ENCODE data around the gene DGCR6.
"Not testable (repeated sequence)": the region's sequence is repeated elsewhere in the genome, so short reads cannot be mapped to it uniquely, and the experiment has no call there.

The DGCR6 gene

DNA sequence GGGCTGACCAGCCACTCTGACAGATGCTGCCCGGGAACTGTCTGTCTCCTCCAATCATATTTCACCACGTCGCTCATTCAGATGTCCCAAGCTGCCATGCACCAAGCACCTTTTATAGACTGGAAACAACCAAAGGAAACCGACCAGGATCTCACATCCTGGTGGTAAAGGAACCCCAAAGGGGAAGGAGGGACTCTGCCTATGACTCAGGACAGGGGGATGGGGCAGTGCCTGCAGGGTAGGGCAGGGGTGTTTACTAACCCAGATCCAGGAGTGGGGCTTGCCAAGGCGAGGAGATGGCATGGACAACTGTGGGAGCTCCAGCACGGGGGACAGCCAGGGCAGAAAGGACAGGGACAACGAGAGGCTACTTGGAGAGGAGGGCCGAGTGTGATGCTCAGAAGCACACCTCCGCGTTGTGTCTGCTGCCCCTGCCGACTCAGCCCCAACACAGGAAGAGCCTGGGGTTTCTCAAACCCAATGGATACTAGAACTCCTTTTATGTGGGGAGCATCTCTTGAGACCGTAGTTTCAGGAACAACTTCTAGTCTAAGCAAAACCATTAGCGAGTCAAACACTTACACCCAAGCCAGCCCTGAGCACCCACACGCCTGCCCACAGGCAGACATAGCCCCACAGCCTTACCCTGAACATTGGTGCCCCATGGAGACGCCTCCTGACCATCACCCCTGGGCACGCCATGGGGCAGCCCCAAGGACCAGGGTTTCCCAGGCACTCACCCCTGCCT lies 26.0 kb downstream of the DGCR6 start:
- DNase-seq: no peak

DNA sequence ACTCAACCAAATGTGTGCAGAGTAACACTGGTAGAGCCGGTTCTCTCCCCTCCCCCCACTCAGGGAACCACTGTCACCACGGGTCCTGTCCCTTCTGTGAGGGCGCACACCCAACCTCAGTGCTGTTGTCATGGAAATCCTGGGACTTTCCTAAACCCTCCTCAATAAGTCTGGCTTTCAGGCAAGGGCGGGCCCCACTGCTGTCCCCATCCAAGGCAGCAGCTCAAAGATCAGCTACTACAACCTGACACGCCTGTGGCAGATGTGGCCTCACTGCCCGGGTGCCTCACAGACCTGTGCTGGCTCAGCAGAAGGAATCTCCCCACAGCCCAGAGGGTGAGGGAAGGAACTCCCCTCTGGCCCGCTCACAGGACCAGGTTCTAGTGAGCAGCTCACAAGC lies 27.8 kb downstream of the DGCR6 start:
- no peak for DNase-seq

DNA sequence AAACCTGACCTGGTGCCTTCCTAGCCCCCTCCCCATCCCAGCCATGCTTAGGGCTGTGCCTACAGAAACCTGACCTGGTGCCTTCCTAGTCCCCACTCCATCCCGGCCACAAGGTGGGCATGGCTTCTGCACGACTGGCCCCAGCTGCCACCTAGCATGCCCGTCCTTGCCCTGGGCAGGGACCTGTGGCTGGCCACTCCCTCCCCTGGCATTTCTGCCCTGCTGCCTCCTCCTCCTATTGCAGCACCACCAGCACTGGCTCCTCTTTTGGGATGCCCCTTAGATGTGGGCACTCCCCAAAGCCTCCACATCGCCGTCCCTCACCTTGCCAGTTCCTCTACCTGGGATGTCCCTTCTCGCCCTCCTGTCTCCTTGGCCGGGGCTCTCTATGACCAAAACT lies 28.6 kb downstream of the DGCR6 start:
- DNase-seq: not testable (repeated sequence)

DNA sequence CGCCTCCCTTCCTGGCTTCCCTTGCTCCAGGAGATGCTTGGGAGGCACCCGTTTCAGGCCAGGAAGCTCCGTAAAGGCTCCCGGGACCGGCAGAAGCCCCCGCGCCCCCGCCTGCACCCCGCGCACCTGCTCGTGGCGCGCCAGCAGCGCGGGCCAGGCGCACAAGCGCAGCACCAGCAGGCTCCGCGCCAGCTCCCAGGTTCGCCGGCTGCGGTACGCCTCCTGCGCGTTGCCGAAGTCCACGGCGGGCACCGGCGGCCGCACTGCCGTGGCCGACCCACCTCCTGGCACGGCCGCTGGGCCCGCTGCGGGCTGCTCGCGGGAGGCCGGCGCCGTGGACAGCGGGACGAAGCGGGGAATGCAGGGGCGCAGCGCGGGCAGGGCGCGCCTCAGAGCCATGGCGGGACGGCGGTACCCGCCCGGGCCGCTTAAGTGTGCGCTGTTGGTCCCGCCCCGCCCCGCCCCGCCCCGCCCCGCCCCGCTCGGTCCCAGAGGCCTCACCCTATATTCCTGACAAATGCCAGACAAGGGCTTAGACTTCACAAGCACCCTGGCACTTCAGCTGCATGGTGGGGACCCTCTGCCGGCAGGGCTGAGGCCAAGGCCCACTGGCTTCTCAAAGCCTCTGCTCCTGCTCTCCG lies 29.9 kb downstream of the DGCR6 start, which contains the start of gene PRODH:
Gene PRODH, minus strand, starts transcription at position 405 of the 641 bp plus-strand sequence. Its CDS starts 6 bp downstream, at position 399.
- no peak for DNase-seq

DNA sequence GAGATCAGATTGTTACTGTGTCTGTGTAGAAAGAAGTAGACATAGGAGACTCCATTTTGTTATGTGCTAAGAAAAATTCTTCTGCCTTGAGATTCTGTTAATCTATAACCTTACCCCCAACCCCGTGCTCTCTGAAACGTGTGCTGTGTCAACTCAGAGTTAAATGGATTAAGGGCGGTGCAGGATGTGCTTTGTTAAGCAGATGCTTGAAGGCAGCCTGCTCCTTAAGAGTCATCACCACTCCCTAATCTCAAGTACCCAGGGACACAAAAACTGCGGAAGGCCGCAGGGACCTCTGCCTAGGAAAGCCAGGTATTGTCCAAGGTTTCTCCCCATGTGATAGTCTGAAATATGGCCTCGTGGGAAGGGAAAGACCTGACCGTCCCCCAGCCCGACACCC lies 32.6 kb downstream of the DGCR6 start:
- DNase-seq: not testable (repeated sequence)

DNA sequence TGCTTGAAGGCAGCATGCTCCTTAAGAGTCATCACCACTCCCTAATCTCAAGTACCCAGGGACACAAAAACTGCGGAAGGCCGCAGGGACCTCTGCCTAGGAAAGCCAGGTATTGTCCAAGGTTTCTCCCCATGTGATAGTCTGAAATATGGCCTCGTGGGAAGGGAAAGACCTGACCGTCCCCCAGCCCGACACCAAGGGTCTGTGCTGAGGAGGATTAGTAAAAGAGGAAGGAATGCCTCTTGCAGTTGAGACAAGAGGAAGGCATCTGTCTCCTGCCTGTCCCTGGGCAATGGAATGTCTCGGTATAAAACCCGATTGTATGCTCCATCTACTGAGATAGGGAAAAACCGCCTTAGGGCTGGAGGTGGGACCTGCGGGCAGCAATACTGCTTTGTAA lies 41.0 kb downstream of the DGCR6 start:
- not testable (repeated sequence) for DNase-seq

DNA sequence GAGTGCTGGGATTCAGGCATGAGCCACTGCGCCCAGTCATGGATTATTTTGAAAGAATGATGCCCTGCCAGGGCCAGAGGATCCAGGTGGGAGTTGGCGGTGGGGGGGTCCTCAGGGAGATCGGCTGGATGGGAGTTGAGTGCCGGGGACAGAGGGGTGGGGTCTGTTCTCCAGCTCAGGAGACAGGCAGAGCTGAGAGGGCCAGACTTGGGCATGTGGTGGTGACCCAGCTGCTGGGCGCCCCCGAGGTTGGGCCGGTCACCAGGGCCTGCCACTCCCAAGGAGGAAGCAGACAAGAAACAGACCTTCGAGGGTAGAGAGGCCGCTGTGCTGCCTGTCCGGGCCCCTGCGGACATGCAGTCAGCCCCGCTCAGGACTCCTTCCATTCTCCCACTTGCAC lies 41.8 kb downstream of the DGCR6 start:
- DNase-seq: no peak

DNA sequence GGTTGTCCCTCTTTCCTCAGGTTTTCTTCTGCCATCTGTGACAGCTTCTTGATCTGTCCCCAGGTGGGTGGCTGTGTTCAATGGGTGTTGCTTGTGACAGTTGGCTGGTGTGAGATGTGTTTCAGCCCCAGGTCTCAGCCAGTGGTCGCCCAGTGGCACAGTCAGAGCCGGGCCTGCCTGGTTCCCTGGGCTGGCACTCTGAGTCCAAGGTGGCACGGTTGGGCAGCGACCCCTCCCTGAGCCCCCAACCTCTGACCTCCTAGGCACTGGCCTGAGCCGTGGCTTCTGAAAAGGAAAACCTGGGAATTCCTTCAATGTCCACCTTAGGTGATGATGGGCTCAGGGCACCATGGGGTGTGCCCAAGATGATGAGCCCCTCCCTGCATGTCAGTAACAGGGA lies 44.0 kb downstream of the DGCR6 start:
- DNase-seq: no peak

DNA sequence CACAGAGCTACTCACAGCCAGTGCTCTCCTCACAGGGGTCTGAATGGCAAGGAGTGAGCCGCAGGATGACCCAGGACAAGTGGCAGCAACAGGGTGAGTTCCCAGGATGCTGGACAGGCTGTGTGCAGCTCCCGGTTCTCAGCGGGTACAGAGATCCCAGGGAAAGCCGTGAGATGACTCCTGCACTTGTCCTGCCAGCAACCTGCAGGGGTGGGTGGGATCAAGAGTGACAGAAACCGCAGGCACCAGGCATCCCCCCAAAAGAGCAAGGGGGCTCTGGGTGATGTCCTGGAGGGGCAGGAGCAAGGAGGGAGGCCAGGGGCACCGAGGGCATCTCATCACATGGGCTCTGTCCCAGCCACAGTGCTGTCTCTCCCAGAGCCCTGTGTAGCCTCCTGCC lies 45.9 kb downstream of the DGCR6 start:
- no peak for DNase-seq

DNA sequence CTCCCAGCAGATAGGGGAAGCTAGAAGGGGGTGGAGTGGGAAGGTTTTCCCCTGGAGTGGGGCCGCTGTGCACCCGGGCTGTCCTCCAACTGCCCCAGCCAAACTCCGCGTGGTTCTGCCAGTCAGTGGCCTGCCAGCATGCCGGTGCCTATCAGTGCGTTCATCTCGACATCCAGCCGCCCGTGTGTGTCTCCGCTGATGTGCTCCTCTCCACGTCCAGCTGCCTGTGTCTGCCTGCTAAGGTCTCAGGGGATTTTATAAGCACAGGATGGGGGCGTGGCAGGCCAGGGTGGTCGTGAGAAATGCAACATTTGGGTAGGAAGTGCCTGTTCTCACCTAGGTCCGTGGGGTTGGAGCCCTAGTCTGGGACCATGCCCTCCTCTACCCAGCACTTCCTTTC lies 47.0 kb downstream of the DGCR6 start:
- not testable (repeated sequence) for DNase-seq

DNA sequence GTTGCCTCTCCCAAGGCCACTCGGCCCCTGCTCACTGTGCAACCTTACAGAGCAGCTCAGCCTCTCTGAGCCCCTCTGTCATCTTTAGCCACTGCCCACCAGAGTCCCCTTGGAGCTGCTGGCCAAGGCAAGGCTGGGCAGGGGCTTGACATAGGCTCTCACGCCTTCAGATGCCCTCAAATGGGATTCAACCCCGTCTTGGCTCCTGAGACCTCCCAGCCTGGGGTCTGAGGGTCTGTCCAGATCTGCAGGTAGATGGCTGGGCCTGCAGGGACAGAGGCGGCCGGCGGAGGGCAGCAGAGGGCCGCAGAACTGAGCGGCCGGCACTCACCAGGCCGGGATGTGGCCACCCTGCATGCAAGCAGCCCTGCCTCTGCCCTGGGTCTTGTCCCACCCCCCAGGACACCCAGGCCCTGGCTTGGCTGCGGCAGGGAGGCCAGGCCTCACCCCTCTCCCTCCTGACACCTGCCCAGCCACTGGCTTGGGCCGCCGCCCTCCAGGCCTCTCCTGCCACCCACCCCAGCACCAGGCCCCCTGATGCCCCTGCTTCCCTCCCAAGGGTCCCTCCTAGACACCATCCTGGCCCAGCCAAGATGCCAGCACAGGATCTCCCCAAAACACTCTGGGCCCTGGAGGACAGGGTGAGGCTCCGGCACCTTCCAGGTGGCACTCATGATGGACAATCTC lies 48.3 kb downstream of the DGCR6 start:
- not testable (repeated sequence) for DNase-seq

DNA sequence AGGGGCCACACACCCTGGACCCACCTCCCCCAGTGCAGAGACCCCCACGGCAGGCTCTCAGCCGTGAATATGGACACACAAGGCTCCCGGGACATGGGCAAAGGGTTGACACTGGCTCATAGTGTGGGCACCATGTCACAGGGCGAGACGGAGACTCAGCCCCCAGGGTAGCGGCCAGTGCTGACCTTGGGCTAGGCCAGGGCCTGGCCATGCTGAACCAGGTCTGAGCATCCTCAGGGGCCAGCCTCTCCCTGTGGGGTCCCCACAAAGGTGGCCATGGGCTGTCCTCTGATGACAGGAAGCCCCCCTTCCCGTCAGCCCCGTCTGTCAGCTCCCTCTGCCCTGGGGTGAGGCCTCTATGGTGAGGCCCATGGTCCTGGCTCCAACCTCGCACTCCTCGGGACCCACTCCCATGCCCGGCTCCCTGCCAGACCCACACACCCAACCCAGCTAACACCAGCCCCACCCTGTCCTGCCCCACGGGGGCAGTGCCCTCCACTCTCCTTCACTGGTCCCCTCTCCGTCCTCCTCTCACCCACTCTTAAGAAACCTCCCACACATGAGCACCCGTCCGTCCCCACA lies 49.0 kb downstream of the DGCR6 start:
- DNase-seq: no peak

DNA sequence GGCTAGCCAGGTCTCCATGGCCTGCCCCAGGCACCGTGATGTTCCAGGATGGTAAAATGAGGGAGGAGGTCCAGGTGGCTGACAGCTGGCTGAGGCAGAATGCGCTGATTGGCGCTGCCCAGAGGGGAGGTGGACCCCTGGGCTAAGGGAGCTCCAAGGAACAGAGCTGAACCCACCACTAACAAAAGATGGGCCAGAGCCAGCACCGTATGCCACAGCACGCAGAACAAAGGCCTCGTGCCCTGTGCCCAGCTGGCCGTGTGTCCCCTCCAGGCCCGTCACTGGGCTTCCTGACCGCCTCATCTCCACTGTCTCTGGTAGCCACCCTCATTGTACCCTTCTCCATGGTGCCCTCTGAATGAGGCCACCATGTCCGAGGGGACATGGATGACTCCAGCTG lies 49.6 kb downstream of the DGCR6 start:
- DNase-seq: no peak

DNA sequence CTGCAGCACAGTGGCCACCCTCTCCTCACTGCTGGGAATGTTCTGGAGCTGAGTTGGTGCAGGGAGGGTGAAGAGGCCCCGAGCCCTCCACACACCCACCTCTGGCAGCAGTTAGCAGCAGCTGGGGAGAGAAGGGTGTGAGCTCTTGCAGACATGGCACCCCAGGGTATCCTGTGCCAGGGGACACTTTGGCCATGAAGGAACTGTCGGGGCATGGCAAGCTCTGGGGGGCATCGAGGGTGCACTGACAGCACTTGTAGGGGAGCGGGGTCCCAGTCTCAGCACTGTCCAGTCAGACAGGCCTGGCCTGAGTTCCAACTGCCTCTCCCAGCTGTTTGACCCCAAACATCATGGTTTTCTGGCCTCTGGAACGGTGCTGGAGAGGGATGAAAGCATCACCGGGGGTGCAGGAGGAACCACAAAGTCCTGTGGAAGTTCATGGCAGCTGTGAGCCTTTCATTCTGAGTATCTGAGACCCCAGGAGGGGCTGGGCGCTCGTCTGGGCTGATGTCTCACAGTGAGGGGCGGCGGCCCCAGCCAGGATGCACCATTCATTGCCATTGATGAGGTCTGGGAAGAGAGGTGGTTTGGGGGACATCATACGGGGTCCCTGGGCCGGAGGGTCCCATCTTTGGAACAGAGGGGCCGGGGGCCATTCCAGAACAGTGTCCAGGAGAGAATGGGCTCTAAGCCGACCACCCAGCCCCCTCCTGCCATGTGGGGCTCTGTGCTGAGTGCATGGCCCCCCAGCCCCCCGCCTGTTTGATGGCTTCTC lies 50.2 kb downstream of the DGCR6 start:
- DNase-seq: not testable (repeated sequence)

DNA sequence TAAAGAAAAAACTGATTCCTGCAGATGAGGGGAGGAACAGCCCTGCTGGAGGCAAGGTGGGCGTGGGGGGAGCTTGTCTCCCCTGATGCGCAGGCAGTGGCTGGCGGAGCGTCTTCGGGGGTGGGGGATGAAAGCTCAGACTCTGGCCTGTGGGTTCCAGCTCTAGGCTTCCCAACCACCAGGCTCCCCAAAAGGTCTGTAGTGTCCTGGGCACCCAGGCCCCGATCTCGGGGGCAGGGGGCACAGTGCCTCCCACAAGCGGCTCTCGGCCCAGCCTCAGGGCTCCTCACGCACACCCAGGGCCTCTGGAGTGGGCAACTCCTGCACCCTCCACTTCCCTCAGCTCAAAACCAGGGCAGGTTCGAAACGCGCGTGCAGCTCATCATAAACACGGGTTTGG lies 50.8 kb downstream of the DGCR6 start:
- DNase-seq: not testable (repeated sequence)

DNA sequence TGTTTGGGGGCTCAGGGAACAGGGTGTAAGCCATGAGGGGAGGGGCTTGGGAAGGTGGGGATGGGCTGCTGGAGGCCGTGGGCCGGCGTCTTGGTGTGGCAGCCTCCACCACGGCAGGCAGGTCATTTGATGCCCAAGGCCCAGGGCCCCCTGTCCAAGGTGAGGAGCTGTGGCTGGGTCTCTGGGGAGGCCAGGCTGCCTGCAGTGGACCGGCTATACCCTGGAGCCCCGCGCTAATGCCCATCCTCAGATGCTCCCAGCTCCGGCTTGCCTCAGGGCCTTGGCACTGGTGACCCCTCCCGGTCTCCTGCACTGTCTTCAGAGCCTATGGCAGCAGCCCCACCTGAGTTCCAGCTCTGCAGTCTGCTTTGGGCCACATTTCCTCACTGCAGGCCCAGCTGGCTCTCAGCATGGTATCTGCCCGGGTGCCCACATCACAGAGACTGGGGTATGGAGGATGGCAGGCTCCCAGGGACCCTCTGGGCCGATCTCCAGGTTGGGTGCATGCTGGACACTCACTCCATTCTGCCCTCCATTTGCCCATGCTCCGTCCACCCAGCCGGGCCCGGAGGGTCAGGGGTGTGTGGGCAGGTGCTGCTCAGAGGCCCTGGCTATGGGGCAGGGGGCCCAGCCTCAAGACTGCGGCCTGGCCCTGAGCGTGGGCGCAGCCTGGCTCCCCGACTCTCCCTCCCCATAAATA lies 51.7 kb downstream of the DGCR6 start:
- not testable (repeated sequence) for DNase-seq

DNA sequence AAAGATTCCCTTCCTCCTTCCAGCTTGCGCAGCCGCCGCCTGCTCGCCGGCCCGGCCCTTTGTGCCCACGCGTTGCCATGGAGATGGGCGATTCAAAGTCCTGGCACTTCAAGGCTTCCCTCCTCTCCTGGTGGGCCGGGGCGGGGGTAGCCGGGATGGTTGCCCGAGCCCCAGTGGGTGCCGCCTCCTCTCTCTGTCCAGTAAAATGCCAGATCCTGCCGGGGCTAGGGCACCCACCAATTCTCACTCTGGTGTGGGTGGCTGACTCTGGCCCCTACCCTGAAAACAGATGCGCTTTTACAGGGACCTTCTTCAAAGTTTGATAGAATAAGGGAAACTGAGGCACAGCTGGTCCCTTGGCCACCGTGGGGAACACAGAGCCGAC lies 52.2 kb downstream of the DGCR6 start:
- not testable (repeated sequence) for DNase-seq

DNA sequence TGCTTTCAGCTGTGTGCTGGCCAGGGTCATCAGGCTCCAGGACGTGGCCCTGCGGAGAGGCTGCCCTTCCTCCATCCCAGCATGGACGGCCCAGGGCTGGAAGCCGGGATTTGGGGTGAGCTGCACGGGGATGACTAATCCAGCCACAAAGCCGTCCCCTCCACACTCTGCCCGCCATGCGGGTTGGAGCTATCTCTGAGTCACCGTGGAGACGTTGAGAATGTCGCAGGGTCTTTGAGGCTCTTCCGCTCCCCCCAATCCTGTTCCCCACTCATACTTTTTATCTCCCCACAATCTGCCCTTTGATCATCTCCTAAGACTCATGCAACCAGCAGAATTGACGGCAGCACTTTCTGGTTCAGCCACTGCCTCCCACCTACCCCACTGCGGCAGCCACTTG lies 52.6 kb downstream of the DGCR6 start:
- not testable (repeated sequence) for DNase-seq

DNA sequence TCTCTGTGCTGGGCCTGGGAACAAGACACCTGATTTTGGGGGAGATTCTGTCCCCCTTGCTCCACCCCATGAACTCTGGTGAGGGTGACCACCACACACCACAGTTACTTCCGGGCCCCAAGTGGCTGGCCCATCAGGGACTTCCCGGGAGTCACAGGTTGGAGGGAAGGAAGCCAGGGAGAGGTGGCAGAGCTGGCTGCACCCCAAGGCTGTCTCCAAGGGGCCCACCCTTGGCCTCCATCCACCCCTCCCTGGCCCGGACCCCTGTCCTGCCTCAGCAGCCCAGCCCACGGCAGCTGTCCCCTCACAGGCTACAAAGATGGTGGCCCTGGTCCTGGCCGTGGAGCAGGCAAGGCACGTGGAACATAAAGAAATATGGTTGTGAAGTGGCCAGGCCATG lies 53.1 kb downstream of the DGCR6 start:
- not testable (repeated sequence) for DNase-seq

DNA sequence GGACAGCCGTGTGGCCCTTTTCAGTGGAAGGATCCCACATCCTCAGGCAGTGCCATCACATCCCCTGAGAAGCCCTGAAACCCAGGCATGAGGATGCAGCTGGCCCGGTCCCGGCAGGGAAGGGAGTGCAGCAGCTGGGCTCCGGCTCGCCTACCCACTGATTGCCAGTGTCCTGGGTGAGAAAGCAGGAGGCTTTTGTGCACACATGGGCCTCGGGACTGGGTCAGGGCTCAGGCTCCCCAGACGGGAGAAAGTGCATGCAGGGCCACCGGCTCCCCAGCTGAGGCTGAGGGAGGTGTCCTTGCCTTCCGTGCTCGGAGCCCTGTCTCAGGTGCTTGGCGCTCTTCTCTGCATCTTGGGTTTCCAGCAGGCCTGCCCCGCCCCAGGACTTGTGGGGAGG lies 53.6 kb downstream of the DGCR6 start:
- not testable (repeated sequence) for DNase-seq

DNA sequence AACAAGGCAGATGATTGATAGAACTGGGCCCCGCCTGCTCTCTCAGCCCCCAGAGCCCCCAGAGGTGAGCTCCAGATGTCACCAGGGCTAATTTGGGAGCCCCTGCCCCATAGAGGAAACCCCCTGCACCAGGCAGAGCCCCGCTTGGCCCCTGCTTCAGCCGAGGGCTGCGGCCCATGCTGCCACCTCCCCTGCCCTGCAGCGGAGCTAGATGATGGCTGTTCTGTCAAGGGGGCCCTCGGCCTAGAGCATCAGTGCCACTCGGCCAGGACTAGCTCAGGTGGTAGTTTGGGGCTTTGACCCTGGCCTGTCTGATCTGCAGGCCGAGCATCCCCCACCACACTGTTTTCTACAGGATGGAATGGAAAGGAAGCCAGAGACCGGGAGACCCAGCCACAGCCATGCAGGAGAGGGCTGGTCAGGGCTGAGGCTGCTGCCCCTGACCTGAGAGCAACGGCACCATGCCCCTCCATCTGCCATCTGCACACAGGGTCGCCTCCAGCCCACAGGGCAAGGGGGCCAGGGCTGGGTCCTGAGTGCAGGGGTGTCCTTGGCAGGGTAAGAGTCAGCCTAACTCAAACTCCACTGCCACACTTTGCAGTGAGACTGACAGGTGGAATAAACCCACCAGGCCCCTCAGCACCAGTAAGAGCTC lies 54.2 kb downstream of the DGCR6 start:
- DNase-seq: not testable (repeated sequence)

DNA sequence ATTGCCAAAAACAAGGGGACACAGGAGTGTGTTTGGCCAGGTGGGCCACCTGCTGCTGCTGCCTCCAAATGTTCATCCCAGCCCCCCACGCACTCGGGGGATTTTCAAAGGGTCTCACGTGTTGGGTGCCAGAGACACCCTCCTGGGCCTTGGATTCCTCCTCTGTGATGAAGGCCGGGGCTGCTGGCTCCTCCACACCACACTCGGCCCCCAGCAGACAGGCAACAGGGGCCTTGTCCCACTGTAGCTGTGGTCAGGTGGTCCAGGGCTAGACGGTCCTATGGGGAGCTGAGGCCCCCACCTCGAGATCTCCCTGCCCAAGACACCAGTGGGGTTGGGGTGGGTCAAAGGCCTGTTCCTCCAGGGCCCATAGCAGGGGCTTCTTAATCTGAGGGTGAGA lies 55.1 kb downstream of the DGCR6 start:
- not testable (repeated sequence) for DNase-seq

Data from NCI-H2029 (cell line).